HepG2 (cell line): ENCODE measurements around the gene KCNH1. TPM values are rescaled to one million over a fixed set of nuclear protein-coding genes. Genes with fewer than 3 reads are reported as not detected.

ENCODE experiments used
- ATAC-seq: fragments of 200-7000 bp; cut with Tn5 transposase; 3 replicates; pipeline ENCODE4 v1.9.1; 2020; ENCODE audit warnings: mild to moderate bottlenecking, moderate library complexity
- BruUV-seq: library from RNA; stranded (reverse); fragments of 400-500 nt; replicated peaks from 2 replicates; lab custom pipeline; 2021; lab: Mats Ljungman, UMichigan
- CTCF ChIA-PET: fragments of 300-600 bp; formaldehyde crosslinking; extraction: SDS; loops from one replicate; lab custom pipeline; 2021; ENCODE audit warnings: low total read pairs, inconsistent platforms, low intra/inter-chr PET ratio; lab: Yijun Ruan, JAX
- POLR2A ChIA-PET: fragments of 350-600 bp; sonication (Branson Sonifier 250); formaldehyde crosslinking; loops from one replicate; lab custom pipeline; 2020; ENCODE audit warnings: antibody characterized with exemption, inconsistent platforms; lab: Yijun Ruan, JAX
- DNase-seq: peaks from one replicate; pipeline ENCODE4 v3.0.0-alpha.2; 2015; ENCODE audit warnings: low spot score
- FAIRE-seq: peaks from 3 replicates; lab custom pipeline; 2011; peaks lifted over from hg19 to GRCh38; lab: Jason Lieb, UNC
- H2AFZ ChIP-seq: one replicate; pipeline ENCODE4 v1.6.1; 2011; ENCODE audit warnings: low read length, inconsistent platforms
- H3K27ac ChIP-seq: fragments of 300-600 bp; 3 replicates; pipeline ENCODE4 v1.8.0; 2011; ENCODE audit warnings: mixed run types, mild to moderate bottlenecking, mixed read lengths, low read length, inconsistent platforms; ENCODE audit not compliant: insufficient read depth; ENCODE audit errors: extremely low read length
- H3K27me3 ChIP-seq, 2 experiments: fragments of 200-600 bp in 1 of 2; 2 replicates in 1 of 2; 3 replicates in 1 of 2; pipeline versions ENCODE4 v1.6.0 to v1.8.0; 2011; ENCODE audit warnings: low read length in 2 of 2, mild to moderate bottlenecking in 2 of 2, moderate library complexity in 2 of 2, inconsistent platforms in 1 of 2; ENCODE audit not compliant: insufficient read depth in 2 of 2, control insufficient read depth in 1 of 2
- H3K36me3 ChIP-seq, 2 experiments: fragments of 200-600 bp in 1 of 2; replicated peaks in 1 of 2; 2 replicates in 1 of 2; 3 replicates in 1 of 2; pipeline versions ENCODE4 v1.5.1 to v1.8.0; 2011; ENCODE audit warnings: low read length in 2 of 2, inconsistent platforms in 1 of 2; ENCODE audit not compliant: insufficient read depth in 2 of 2, control insufficient read depth in 1 of 2
- H3K4me1 ChIP-seq: 2 replicates; pipeline ENCODE4 v1.5.1; 2012; ENCODE audit warnings: low read length, inconsistent platforms; ENCODE audit not compliant: insufficient read depth
- H3K4me2 ChIP-seq: 2 replicates; pipeline ENCODE4 v1.6.0; 2011; ENCODE audit warnings: low read depth, low read length, inconsistent platforms
- H3K4me3 ChIP-seq, 3 experiments: fragments of 200-600 bp in 1 of 3; sonication (generic), shearing (Covaris generic) in 1 of 3; replicated peaks in 1 of 3; 2 replicates each; pipeline ENCODE4 v1.5.1; 2011 to 2016; ENCODE audit warnings: low read length in 3 of 3, inconsistent platforms in 2 of 3, low read depth in 2 of 3, mild to moderate bottlenecking in 2 of 3, control low read depth in 1 of 3, mixed read lengths in 1 of 3; ENCODE audit not compliant: insufficient read depth in 1 of 3
- H3K79me2 ChIP-seq: one replicate; pipeline ENCODE4 v1.6.1; 2011; ENCODE audit warnings: low read length, inconsistent platforms; ENCODE audit not compliant: insufficient read depth
- H3K9ac ChIP-seq: 2 replicates; pipeline ENCODE4 v1.6.0; 2011; ENCODE audit warnings: mild to moderate bottlenecking, low read depth, low read length, inconsistent platforms; ENCODE audit not compliant: insufficient read depth
- H3K9me3 ChIP-seq: 2 replicates; pipeline ENCODE4 v1.5.1; 2012; ENCODE audit warnings: mild to moderate bottlenecking, low read length
- H4K20me1 ChIP-seq: 2 replicates; pipeline ENCODE4 v1.6.0; 2011; ENCODE audit warnings: inconsistent platforms, mild to moderate bottlenecking, low read length, moderate library complexity; ENCODE audit not compliant: insufficient read depth
- HNRNPL ChIP-seq: fragments of 200-400 bp; formaldehyde crosslinking; IDR thresholded peaks from 2 replicates; pipeline ENCODE4 v1.6.1; 2017; ENCODE audit warnings: mild to moderate bottlenecking, low read depth, low read length
- ISL2 ChIP-seq: sonication (generic); formaldehyde crosslinking; IDR thresholded peaks from 2 replicates; pipeline ENCODE4 v1.5.0; 2020; ENCODE audit warnings: missing genetic modification reagents
- MAF1 ChIP-seq: sonication (generic); formaldehyde crosslinking; IDR thresholded peaks from 2 replicates; pipeline ENCODE4 v1.5.0; 2020; ENCODE audit warnings: missing genetic modification reagents, borderline replicate concordance
- ZNF562 ChIP-seq: sonication (generic); formaldehyde crosslinking; IDR thresholded peaks from 2 replicates; pipeline ENCODE4 v1.8.0; 2022; ENCODE audit warnings: missing genetic modification reagents, borderline replicate concordance
- ZNF572 ChIP-seq: sonication (generic); formaldehyde crosslinking; IDR thresholded peaks from 2 replicates; pipeline ENCODE4 v1.5.1; 2020; ENCODE audit warnings: mild to moderate bottlenecking, missing genetic modification reagents
- WGBS: methylation state at CpG from one replicate; pipeline ENCODE4 v1.1.6; 2017; ENCODE audit warnings: low lambda C conversion rate; 5-methylcytosine and 5-hydroxymethylcytosine counted together
- in situ Hi-C: cut with HindIII; loops from 2 replicates; pipeline ENCODE4 v1.10.0; 2017; ENCODE audit warnings: low pct_unique_long_range_greater_than_20kb; ENCODE audit not compliant: extremely low pct_ligation_motif_present
- intact Hi-C: fragments of 100-400 bp; cut with micrococcal nuclease; formaldehyde crosslinking; loops from one replicate; pipeline ENCODE4 v1.10.0; 2022; ENCODE audit not compliant: unreplicated experiment
- polyA plus RNA-seq, 8 experiments: library from polyadenylated mRNA; depleted of rRNA in 3 of 8; stranded (reverse) in 7 of 8; unstranded in 1 of 8; fragments of >200 nt; fragmentation: Illumina TruSeq in 4 of 8; extraction: Trizol in 4 of 8; gene quantifications; 2 replicates each; pipeline versions ENCODE4 v1.2.1 to v1.2.3, GENCODE V29; 2011 to 2016; ENCODE audit warnings: low read depth in 4 of 8, missing spikeins in 1 of 8, mixed read lengths in 1 of 8; ENCODE audit not compliant: insufficient read depth in 1 of 8
- total RNA-seq, 5 experiments: library from RNA; depleted of rRNA; stranded (reverse); fragments of >200 nt; fragmentation: Illumina TruSeq; extraction: Trizol; gene quantifications; 2 replicates each; pipeline ENCODE4 v1.2.3, GENCODE V29; 2016; ENCODE audit warnings: low read depth in 1 of 5
- TF ChIP-seq, protein P1 (sequence below): sonication (generic); formaldehyde crosslinking; IDR thresholded peaks from 2 replicates; pipeline ENCODE4 v1.5.1; 2020; ENCODE audit warnings: mild to moderate bottlenecking, missing genetic modification reagents, moderate library complexity

The KCNH1 gene
- total and polyA plus RNA-seq, 2 of the 13 experiments (the other 11 are each of a cell fraction or from before 2014, with no cell fraction given) = not detected

DNA sequence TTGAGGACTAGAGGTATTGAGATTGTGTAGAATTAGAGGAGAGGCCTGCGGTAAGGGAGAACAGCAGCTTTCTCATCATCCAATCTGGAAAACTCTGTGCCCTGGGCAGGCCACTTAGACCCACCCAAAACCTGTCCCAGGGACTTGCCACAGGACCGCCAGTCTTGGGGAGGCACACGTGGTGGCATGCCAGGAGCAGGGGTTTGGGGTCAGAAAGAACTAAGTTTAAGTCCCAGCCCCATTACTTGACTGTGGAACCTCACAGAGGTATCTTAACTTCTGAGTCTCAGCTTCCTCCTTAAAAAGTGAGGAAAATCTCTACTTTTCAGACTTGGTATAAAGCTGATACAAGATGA, 448.7 kb downstream of the KCNH1 start:
- no peak for DNase-seq
- H3K4me3 ChIP-seq = no peak overlapping the region
- no peaks in the 10 kb centered on the region for H3K36me3 ChIP-seq
- 20% methylated on average over 3 of the region's 3 CpGs for WGBS
- FAIRE-seq = no peak
- no peak overlapping the region for H2AFZ ChIP-seq
- no TSS peak for BruUV-seq
- no peak for ATAC-seq
- no peaks in the 10 kb centered on the region for H3K4me1 ChIP-seq
- CTCF ChIA-PET = no interaction called here
- H3K27me3 ChIP-seq = no peaks in the 10 kb centered on the region
- H4K20me1 ChIP-seq = no peaks in the 10 kb centered on the region
- in situ Hi-C loops = no loop called here
- intact Hi-C loops = no loop called here
- H3K79me2 ChIP-seq = no peaks in the 10 kb centered on the region
- no peak overlapping the region for H3K27ac ChIP-seq
- no peaks in the 10 kb centered on the region for H3K9me3 ChIP-seq
- H3K4me2 ChIP-seq = no peak overlapping the region
- H3K9ac ChIP-seq = no peak overlapping the region
- TF ChIP-seq MAF1 (CRISPR knock-in tag) (no peak), ZNF572 (no peak), HNRNPL (no peak), ISL2 (CRISPR knock-in tag) (no peak), ZNF562 (CRISPR knock-in tag) (no peak)
- TF ChIP-seq, protein P1, sequence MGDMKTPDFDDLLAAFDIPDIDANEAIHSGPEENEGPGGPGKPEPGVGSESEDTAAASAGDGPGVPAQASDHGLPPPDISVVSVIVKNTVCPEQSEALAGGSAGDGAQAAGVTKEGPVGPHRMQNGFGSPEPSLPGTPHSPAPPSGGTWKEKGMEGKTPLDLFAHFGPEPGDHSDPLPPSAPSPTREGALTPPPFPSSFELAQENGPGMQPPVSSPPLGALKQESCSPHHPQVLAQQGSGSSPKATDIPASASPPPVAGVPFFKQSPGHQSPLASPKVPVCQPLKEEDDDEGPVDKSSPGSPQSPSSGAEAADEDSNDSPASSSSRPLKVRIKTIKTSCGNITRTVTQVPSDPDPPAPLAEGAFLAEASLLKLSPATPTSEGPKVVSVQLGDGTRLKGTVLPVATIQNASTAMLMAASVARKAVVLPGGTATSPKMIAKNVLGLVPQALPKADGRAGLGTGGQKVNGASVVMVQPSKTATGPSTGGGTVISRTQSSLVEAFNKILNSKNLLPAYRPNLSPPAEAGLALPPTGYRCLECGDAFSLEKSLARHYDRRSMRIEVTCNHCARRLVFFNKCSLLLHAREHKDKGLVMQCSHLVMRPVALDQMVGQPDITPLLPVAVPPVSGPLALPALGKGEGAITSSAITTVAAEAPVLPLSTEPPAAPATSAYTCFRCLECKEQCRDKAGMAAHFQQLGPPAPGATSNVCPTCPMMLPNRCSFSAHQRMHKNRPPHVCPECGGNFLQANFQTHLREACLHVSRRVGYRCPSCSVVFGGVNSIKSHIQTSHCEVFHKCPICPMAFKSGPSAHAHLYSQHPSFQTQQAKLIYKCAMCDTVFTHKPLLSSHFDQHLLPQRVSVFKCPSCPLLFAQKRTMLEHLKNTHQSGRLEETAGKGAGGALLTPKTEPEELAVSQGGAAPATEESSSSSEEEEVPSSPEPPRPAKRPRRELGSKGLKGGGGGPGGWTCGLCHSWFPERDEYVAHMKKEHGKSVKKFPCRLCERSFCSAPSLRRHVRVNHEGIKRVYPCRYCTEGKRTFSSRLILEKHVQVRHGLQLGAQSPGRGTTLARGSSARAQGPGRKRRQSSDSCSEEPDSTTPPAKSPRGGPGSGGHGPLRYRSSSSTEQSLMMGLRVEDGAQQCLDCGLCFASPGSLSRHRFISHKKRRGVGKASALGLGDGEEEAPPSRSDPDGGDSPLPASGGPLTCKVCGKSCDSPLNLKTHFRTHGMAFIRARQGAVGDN (CRISPR knock-in tag) = no peak
- POLR2A ChIA-PET = no interaction called here
